ENCODE results near the gene CRLF3.

The CRLF3 gene

GRCh38 chr17:30790279-30790678, 34.2 kb downstream of the CRLF3 start:
- peaks cover 4 to 95% of the 10 kb centered on the region in 2 donors for H3K36me3 ChIP-seq (replicated peaks in 1 of 2; ENCODE audit: control insufficient read depth in 2 of 2, insufficient read depth in 2 of 2, low read length in 2 of 2)
- H3K14ac ChIP-seq (ENCODE audit: low read length) = no peak overlapping the region
- H3K18ac ChIP-seq (ENCODE audit: low read length) = no peak overlapping the region
- H3K4me2 ChIP-seq (ENCODE audit: insufficient read depth, low read length, poor library complexity, severe bottlenecking) = no peak overlapping the region
- H3K79me1 ChIP-seq (ENCODE audit: low read depth, low read length) = no peaks in the 10 kb centered on the region
- H2BK120ac ChIP-seq (ENCODE audit: low read depth, low read length) = no peak overlapping the region
- H2BK15ac ChIP-seq (ENCODE audit: low read length) = no peak overlapping the region
- H2BK5ac ChIP-seq (ENCODE audit: low read length) = no peak overlapping the region
- H2BK12ac ChIP-seq (ENCODE audit: low read length) = no peak overlapping the region
- H3K4me3 ChIP-seq (ENCODE audit: low read length in 2 of 2) = no peak overlapping the region
- H2AFZ ChIP-seq (ENCODE audit: low read length) = no peak overlapping the region
- H3K27ac ChIP-seq (replicated peaks; ENCODE audit: low read length) = no peak overlapping the region
- no peak overlapping the region for H2AK5ac ChIP-seq (ENCODE audit: low read depth, low read length)
- H3K4ac ChIP-seq (ENCODE audit: low read length) = no peak overlapping the region
- no CpG with 5 or more reads among the region's 2 CpGs for WGBS, 2 donors (ENCODE audit: extremely low coverage in 2 of 2, insufficient read length in 2 of 2, insufficient replicate concordance in 1 of 2)
- no peak overlapping the region for H3K23ac ChIP-seq (ENCODE audit: low read depth, low read length, poor library complexity)
- no peak for DNase-seq (ENCODE audit: low spot score)
- no peaks in the 10 kb centered on the region for H3K9me3 ChIP-seq (replicated peaks in 1 of 2; ENCODE audit: control insufficient read depth in 2 of 2, insufficient read depth in 1 of 2, low read depth in 1 of 2, low read length in 2 of 2)
- peaks cover 0 to 2% of the 10 kb centered on the region in 2 donors for H3K4me1 ChIP-seq (ENCODE audit: control insufficient read depth in 2 of 2, insufficient read depth in 1 of 2, low read depth in 1 of 2, low read length in 2 of 2)
- no peak overlapping the region for H3K9ac ChIP-seq (ENCODE audit: low read depth, low read length, poor library complexity)
- H4K8ac ChIP-seq (ENCODE audit: low read depth, low read length) = no peak overlapping the region
- no peaks in the 10 kb centered on the region for H3K27me3 ChIP-seq (ENCODE audit: control insufficient read depth in 3 of 3, insufficient read depth in 3 of 3, low read depth in 1 of 3, low read length in 3 of 3)
- H4K91ac ChIP-seq (ENCODE audit: low read depth, low read length, poor library complexity) = no peak overlapping the region

DNA sequence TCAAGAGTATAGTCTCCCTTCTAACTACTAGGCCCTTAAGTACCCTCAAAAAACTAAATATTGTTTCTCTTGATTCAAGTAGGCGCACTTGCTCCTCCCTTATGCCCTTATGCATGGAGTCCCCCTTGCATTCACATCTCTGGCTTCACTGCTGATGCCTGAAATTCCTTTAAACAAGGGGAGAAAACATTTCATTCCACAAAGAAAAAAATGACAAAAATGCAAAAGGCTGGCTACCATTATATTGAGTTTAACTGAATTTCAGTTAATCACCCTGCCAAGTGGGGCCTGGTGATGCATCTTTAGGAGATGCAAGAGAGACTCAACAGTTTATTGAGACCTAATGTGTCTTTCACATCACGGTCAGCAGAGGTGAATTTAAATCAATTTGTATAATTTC, 35.6 kb downstream of the CRLF3 start:
- Histone ChIP-seq H2BK12ac (ENCODE audit: low read length) (no peak overlapping the region), H2BK15ac (ENCODE audit: low read length) (no peak overlapping the region), H3K9ac (ENCODE audit: low read depth, low read length, poor library complexity) (no peak overlapping the region), H2BK120ac (ENCODE audit: low read depth, low read length) (no peak overlapping the region), H2BK5ac (ENCODE audit: low read length) (no peak overlapping the region), H4K8ac (ENCODE audit: low read depth, low read length) (no peak overlapping the region), H3K79me1 (ENCODE audit: low read depth, low read length) (no peaks in the 10 kb centered on the region), H3K9me3 (replicated peaks in 1 of 2; ENCODE audit: control insufficient read depth in 2 of 2, insufficient read depth in 1 of 2, low read depth in 1 of 2, low read length in 2 of 2) (no peaks in the 10 kb centered on the region), H3K18ac (ENCODE audit: low read length) (no peak overlapping the region), H4K91ac (ENCODE audit: low read depth, low read length, poor library complexity) (no peak overlapping the region), H3K27ac (replicated peaks; ENCODE audit: low read length) (no peak overlapping the region), H3K4me3 (ENCODE audit: low read length in 2 of 2) (no peak overlapping the region), H2AFZ (ENCODE audit: low read length) (no peak overlapping the region), H3K27me3 (ENCODE audit: control insufficient read depth in 3 of 3, insufficient read depth in 3 of 3, low read depth in 1 of 3, low read length in 3 of 3) (no peaks in the 10 kb centered on the region), H2AK5ac (ENCODE audit: low read depth, low read length) (no peak overlapping the region), H3K4me2 (ENCODE audit: insufficient read depth, low read length, poor library complexity, severe bottlenecking) (no peak overlapping the region), H3K14ac (ENCODE audit: low read length) (no peak overlapping the region), H3K36me3 (replicated peaks in 1 of 2; ENCODE audit: control insufficient read depth in 2 of 2, insufficient read depth in 2 of 2, low read length in 2 of 2) (peaks cover 3 to 95% of the 10 kb centered on the region in 2 donors), H3K4me1 (ENCODE audit: control insufficient read depth in 2 of 2, insufficient read depth in 1 of 2, low read depth in 1 of 2, low read length in 2 of 2) (peaks cover 0 to 2% of the 10 kb centered on the region in 2 donors), H3K23ac (ENCODE audit: low read depth, low read length, poor library complexity) (no peak overlapping the region), H3K4ac (ENCODE audit: low read length) (no peak overlapping the region)
- DNase-seq (ENCODE audit: low spot score) = no peak
- WGBS, 2 donors (ENCODE audit: extremely low coverage in 2 of 2, insufficient read length in 2 of 2, insufficient replicate concordance in 1 of 2) = no CpG with 5 or more reads among the region's 2 CpGs

- no peak overlapping the region for H2BK120ac ChIP-seq (ENCODE audit: low read depth, low read length)
- H3K4me1 ChIP-seq (ENCODE audit: control insufficient read depth in 2 of 2, insufficient read depth in 1 of 2, low read depth in 1 of 2, low read length in 2 of 2) = no peaks in the 10 kb centered on the region
- no peak overlapping the region for H3K18ac ChIP-seq (ENCODE audit: low read length)
- DNase-seq (ENCODE audit: low spot score) = no peak
- H2BK5ac ChIP-seq (ENCODE audit: low read length) = no peak overlapping the region
- H4K91ac ChIP-seq (ENCODE audit: low read depth, low read length, poor library complexity) = no peak overlapping the region
- H3K79me1 ChIP-seq (ENCODE audit: low read depth, low read length) = no peaks in the 10 kb centered on the region
- H2BK15ac ChIP-seq (ENCODE audit: low read length) = no peak overlapping the region
- H3K4me3 ChIP-seq (ENCODE audit: low read length in 2 of 2) = no peak overlapping the region
- H3K14ac ChIP-seq (ENCODE audit: low read length) = no peak overlapping the region
- no peak overlapping the region for H2AK5ac ChIP-seq (ENCODE audit: low read depth, low read length)
- WGBS, 2 donors (ENCODE audit: extremely low coverage in 2 of 2, insufficient read length in 2 of 2, insufficient replicate concordance in 1 of 2) = no CpG with 5 or more reads among the region's 2 CpGs
- no peak overlapping the region for H3K27ac ChIP-seq (replicated peaks; ENCODE audit: low read length)
- no peaks in the 10 kb centered on the region for H3K9me3 ChIP-seq (replicated peaks in 1 of 2; ENCODE audit: control insufficient read depth in 2 of 2, insufficient read depth in 1 of 2, low read depth in 1 of 2, low read length in 2 of 2)
- no peak overlapping the region for H3K4ac ChIP-seq (ENCODE audit: low read length)
- no peak overlapping the region for H3K4me2 ChIP-seq (ENCODE audit: insufficient read depth, low read length, poor library complexity, severe bottlenecking)
- no peak overlapping the region for H4K8ac ChIP-seq (ENCODE audit: low read depth, low read length)
- H3K9ac ChIP-seq (ENCODE audit: low read depth, low read length, poor library complexity) = no peak overlapping the region
- H3K27me3 ChIP-seq (ENCODE audit: control insufficient read depth in 3 of 3, insufficient read depth in 3 of 3, low read depth in 1 of 3, low read length in 3 of 3) = no peaks in the 10 kb centered on the region
- H2BK12ac ChIP-seq (ENCODE audit: low read length) = no peak overlapping the region
- no peak overlapping the region for H3K23ac ChIP-seq (ENCODE audit: low read depth, low read length, poor library complexity)
- peaks cover 4 to 96% of the 10 kb centered on the region in 2 donors for H3K36me3 ChIP-seq (replicated peaks in 1 of 2; ENCODE audit: control insufficient read depth in 2 of 2, insufficient read depth in 2 of 2, low read length in 2 of 2)
- H2AFZ ChIP-seq (ENCODE audit: low read length) = no peak overlapping the region
These were observed 42.3 kb downstream of the CRLF3 start for GRCh38 chr17:30782206-30782605.

- no peak overlapping the region for H3K27ac ChIP-seq (replicated peaks; ENCODE audit: low read length)
- no peak overlapping the region for H3K18ac ChIP-seq (ENCODE audit: low read length)
- H3K23ac ChIP-seq (ENCODE audit: low read depth, low read length, poor library complexity) = no peak overlapping the region
- no peak for DNase-seq (ENCODE audit: low spot score)
- no peak overlapping the region for H2AFZ ChIP-seq (ENCODE audit: low read length)
- no peak overlapping the region for H4K91ac ChIP-seq (ENCODE audit: low read depth, low read length, poor library complexity)
- no peak overlapping the region for H3K4me2 ChIP-seq (ENCODE audit: insufficient read depth, low read length, poor library complexity, severe bottlenecking)
- H3K36me3 ChIP-seq (replicated peaks in 1 of 2; ENCODE audit: control insufficient read depth in 2 of 2, insufficient read depth in 2 of 2, low read length in 2 of 2) = peaks cover 6 to 95% of the 10 kb centered on the region in 2 donors
- H2BK120ac ChIP-seq (ENCODE audit: low read depth, low read length) = no peak overlapping the region
- no peak overlapping the region for H4K8ac ChIP-seq (ENCODE audit: low read depth, low read length)
- no peak overlapping the region for H2BK15ac ChIP-seq (ENCODE audit: low read length)
- H3K4me1 ChIP-seq (ENCODE audit: control insufficient read depth in 2 of 2, insufficient read depth in 1 of 2, low read depth in 1 of 2, low read length in 2 of 2) = no peaks in the 10 kb centered on the region
- H3K4me3 ChIP-seq (ENCODE audit: low read length in 2 of 2) = no peak overlapping the region
- H2BK12ac ChIP-seq (ENCODE audit: low read length) = no peak overlapping the region
- no peak overlapping the region for H3K4ac ChIP-seq (ENCODE audit: low read length)
- H2BK5ac ChIP-seq (ENCODE audit: low read length) = no peak overlapping the region
- no peak overlapping the region for H3K9ac ChIP-seq (ENCODE audit: low read depth, low read length, poor library complexity)
- H3K9me3 ChIP-seq (replicated peaks in 1 of 2; ENCODE audit: control insufficient read depth in 2 of 2, insufficient read depth in 1 of 2, low read depth in 1 of 2, low read length in 2 of 2) = no peaks in the 10 kb centered on the region
- no peak overlapping the region for H2AK5ac ChIP-seq (ENCODE audit: low read depth, low read length)
- no CpG with 5 or more reads among the region's 6 CpGs for WGBS, 2 donors (ENCODE audit: extremely low coverage in 2 of 2, insufficient read length in 2 of 2, insufficient replicate concordance in 1 of 2)
- no peaks in the 10 kb centered on the region for H3K27me3 ChIP-seq (ENCODE audit: control insufficient read depth in 3 of 3, insufficient read depth in 3 of 3, low read depth in 1 of 3, low read length in 3 of 3)
- no peak overlapping the region for H3K14ac ChIP-seq (ENCODE audit: low read length)
- no peaks in the 10 kb centered on the region for H3K79me1 ChIP-seq (ENCODE audit: low read depth, low read length)
These were observed 44.1 kb downstream of the CRLF3 start for GRCh38 chr17:30780343-30780742.

All from neuronal stem cell (in vitro differentiated cells).